Adrenal gland (tissue), 5 donors: ENCODE data around the gene MSL2.

Source experiments
- POLR2A ChIP-seq, 2 donors: fragments of 450-650 bp; IDR thresholded peaks; one replicate each; pipeline ENCODE4 v1.6.1; 2017; ENCODE audit warnings: antibody characterized with exemption in 2 of 2, mild to moderate bottlenecking in 2 of 2, moderate library complexity in 1 of 2
- TF ChIP-seq, protein P1 (sequence below), 6 experiments: fragments of 450-650 bp in 4 of 6; fragments of 200-600 bp in 2 of 6; sonication (generic) in 1 of 6; IDR thresholded peaks; 1 replicate in 5 of 6; 2 replicates in 1 of 6; pipeline versions ENCODE4 v1.5.1 to v1.8.0; 2016 to 2021; ENCODE audit warnings: antibody characterized with exemption in 6 of 6, mild to moderate bottlenecking in 2 of 6, moderate library complexity in 1 of 6
- donor health status: DM: no; HTN: no; CAD: no.

DNA sequence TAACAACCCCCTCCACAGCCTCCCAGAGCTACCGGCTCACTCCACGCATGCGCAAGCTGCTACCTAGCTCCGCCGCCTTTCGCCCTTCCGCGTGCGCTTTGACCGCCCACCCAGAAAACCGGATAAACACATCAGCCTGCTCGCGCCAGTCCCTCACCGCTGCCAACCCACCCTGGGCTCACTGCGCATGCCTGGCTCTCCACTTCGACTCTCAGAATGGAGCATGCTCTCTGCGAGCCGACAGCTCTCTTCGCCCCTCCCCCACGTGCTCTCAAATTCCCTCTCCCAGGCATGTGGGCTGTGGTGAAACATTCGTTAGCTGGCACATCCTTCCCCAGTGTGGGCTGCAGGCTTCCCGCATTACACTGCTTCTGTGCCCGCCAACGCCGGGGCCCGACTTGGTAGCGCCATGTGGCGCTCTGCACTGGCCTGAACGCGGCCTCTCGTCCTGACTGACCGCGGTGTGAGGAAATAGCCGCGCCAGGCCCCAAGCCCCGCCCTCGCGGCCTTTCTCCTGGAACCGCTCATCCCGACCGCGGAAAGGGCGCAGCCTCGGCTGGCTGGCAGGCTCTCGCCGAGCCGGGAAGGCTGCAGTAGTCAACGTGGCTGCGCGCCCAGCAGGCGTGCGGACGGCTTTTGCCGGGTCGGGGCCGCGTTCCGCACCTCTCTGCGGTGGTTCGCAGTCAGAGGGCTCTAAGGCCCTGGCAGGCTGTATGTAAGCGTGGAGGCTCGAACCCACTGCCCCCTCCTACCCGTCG, 445 bp upstream of the MSL2 start:
- TF ChIP-seq, protein P1, sequence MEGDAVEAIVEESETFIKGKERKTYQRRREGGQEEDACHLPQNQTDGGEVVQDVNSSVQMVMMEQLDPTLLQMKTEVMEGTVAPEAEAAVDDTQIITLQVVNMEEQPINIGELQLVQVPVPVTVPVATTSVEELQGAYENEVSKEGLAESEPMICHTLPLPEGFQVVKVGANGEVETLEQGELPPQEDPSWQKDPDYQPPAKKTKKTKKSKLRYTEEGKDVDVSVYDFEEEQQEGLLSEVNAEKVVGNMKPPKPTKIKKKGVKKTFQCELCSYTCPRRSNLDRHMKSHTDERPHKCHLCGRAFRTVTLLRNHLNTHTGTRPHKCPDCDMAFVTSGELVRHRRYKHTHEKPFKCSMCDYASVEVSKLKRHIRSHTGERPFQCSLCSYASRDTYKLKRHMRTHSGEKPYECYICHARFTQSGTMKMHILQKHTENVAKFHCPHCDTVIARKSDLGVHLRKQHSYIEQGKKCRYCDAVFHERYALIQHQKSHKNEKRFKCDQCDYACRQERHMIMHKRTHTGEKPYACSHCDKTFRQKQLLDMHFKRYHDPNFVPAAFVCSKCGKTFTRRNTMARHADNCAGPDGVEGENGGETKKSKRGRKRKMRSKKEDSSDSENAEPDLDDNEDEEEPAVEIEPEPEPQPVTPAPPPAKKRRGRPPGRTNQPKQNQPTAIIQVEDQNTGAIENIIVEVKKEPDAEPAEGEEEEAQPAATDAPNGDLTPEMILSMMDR (IDR thresholded peaks at IDR 0.05), result peak in 2 of 6 experiments; percentile 7 to 16
- peak; percentile 46 to 82 for TF ChIP-seq POLR2A (IDR thresholded peaks at IDR 0.05)
